Measurements from ENCODE around the gene NELFA.
"Not testable (repeated sequence)": the region's sequence is repeated elsewhere in the genome, so short reads cannot be mapped to it uniquely, and the experiment has no call there.

NELFA gene

DNA sequence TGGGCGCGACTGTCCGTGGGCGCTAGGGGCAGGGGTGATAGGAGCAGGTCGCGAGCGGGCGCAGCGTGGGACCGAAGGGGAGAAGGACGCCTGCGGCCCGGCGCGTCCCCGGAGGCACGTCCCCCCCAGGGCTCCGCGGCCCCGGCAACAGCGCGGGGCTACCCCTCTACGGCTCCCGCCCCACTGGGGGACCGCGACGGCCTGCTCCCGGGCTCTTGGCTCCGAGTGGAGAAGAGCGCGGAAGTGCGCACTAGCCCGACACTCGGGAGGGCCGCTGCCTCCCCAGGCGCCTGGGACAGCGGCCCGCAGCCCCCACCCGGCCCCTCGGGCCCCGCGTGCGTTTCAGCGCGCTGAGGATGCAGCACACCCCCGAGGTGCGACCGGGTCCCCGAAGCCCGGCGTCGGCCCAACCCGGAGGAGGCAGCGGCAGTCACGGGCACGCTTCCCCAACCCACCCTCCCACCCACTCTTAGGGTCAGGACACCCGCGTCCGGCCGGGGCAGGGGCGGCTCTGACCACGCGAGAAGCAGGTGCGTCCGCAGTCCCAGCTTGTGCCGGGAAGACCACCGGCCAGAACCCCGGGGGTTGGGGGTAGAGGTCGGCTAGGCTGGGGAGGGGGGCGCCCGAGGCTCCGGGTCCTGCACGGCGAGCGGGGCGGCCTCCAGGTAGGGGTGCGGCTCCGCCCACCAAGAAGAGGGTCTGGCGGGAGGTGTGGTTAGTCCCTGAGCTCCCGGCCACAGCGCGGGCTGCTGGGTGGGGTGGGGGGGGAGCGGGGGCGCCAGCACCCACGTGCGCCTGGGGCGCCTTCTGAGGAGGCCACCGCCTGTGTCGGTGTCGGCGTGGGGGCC lies 31.8 kb upstream of the NELFA start:
- DNase-seq: no peak

DNA sequence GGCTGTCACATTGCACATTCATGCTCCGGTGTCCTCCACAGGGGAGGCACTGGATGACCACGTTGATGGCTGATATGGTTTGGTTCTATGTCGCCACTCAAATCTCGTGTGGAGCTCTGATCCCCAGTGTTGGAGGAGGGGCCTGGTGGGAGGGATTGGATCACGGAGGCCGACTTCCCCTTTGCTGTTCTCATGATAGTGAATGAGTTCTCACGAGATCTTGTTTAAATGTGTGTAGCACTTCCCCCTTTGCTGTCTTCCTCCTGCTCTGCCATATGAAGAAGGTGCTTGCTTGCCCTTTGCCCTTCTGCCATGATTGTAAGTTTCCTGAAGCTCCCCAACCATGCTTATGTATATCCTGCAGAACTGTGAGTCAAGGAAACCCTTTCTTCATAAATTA lies 28.1 kb upstream of the NELFA start:
- DNase-seq: no peak

DNA sequence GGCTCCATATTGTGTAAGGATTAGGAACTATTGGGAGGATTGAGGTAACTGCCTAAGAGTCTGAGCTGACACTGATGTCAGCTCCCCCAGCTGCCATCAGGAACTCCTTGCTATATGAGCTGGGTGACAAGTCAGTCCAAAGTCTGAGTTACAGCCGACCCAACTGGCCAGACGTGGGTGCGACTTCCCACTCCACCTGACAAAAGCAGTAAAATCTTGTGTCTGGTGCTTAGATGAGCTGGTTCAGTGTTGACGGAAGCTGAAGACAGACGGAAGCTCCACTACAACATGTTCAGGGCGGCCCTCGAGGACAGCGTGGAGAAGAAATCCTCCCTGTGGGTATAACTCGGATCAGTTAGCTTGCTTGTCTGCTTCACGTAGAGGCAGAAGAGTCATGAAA lies 27.6 kb upstream of the NELFA start:
- no peak for DNase-seq

DNA sequence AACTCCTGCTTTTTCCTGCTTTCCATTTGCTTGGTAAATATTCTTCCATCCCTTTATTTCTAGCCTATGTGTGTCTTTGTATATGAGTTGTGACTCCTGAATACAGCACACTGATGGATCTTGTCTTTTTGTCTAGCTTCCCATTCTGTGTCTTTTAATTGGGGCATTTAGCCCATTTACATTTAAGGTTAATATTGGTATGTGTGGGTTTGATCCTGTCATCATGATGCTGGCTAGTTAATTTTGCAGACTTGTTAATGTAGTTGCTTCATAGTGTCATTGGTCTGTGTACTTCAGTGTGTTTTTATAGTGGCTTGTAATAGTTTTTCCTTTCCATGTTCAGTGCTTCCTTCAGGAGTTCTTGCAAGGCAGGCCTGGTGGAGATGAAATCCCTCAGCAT lies 22.4 kb upstream of the NELFA start:
- DNase-seq: not testable (repeated sequence)

DNA sequence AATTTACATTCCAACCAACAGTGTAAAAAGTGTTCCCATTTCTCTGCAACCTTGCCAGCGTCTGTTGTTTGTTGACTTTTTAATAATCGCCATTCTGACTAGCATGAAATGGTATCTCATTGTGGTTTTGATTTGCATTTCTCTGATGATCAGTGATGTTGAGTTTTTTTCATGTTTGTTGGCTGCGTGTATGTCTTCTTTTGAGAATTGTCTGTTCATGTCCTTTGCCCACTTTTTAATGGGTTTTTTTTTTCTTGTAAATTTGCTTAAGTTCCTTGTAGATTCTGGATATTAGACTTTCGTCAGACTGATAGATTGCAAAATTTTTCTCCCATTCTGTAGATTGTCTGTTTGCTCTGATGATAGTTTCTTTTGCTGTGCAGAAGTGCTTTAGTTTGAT lies 18.3 kb upstream of the NELFA start:
- DNase-seq: not testable (repeated sequence)

DNA sequence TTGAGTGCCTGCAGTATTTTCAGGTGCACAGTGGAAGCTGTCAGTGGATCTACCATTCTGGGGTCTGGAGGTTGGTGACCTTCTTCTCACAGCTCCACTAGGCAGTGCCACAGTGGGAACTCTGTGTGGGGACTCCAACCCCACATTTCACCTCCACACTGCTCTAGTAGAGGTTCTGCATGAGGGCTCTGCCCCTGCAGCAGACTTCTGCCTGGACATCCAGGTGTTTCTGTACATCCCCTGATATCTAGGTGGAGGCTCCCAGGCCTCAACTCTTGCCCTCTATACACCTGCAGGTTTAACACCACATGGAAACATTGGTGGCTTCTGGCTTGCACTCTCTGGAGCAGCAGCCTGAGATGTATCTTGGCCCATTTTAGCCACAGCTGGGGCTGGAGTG lies 17.0 kb upstream of the NELFA start:
- DNase-seq: no peak

DNA sequence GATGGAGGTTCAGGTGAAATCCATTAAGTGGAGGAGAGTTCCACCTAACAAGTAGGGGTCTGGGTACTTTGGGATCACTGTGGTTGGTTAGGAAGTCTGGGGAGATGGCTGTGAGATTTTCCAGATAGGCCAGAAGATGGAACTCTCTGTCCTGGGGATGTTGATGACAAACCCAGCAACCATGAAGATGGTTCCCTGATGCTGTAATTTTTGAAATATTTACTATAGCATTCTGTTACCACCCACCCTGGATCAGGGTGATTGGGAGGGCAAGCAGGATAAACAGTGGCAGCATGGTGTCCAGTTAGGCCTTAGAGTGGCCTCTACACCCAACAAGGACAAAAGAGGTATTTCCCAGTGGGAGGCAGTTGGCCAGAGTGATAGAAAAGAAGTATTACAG lies 15.9 kb upstream of the NELFA start:
- no peak for DNase-seq

DNA sequence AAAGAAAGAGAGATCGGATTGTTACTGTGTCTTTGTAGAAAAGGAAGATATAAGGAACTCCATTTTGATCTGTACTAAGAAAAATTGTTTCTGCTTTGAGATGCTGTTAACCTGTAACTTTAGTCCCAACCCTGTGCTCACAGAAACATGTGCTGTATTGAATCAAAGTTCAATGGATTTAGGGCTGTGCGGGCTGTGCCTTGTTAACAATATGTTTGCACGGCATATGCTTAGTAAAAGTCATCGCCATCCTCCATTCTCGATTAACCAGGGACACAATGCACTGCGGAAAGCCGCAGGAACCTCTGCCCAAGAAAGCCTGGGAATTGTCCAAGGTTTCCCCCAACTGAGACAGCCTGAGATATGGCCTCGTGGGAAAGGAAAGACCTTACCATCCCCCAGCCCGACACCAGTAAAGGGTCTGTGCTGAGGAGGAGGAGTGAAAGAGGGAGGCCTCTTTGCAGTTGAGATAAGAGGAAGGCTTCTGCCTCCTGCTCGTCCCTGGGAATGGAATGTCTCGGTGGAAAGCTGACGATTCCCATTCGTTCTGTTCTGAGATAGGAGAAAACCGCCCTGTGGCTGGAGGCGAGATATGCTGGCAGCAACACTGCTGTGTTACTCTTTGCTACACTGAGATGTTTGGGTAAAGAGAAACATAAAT lies 12.7 kb upstream of the NELFA start:
- DNase-seq: not testable (repeated sequence)

DNA sequence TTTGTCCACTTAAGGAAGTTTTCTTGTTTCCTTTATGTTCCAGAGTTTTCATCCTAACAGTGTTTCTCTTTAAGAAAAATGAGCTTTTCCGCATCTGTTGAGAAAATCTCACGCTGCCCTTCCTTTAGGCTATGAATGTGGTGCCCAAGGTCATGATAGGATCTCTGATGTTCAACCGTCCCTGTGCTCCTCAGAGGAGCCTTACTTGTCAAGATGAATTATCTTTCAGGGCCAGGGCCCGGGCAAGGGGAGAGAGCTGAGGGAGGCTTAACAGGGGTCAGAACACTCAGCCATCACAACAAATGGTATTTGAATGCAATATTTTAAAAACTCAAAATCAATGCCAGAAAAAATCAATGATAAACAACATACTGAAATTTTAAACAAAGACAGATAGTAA lies 6.2 kb upstream of the NELFA start:
- no peak for DNase-seq

DNA sequence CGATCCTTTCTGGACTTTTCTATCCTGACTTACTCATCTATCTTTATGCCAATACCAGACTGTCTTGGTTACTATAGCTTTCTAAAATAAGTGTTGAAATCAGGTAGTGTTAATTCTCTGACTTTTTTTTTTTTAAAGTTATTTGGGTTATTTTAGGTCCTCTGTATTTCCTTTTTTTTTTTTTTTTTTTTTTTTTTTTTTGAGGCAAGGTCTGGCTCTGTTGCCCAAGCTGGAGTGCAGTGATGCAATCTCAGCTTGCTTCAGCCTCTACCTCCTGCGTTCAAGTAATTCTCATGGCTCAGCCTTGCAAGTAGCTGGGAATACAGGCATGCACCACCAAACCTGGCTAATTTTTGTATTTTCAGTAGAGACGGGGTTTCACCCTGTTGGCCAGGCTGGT lies 2.8 kb upstream of the NELFA start:
- DNase-seq: no peak

DNA sequence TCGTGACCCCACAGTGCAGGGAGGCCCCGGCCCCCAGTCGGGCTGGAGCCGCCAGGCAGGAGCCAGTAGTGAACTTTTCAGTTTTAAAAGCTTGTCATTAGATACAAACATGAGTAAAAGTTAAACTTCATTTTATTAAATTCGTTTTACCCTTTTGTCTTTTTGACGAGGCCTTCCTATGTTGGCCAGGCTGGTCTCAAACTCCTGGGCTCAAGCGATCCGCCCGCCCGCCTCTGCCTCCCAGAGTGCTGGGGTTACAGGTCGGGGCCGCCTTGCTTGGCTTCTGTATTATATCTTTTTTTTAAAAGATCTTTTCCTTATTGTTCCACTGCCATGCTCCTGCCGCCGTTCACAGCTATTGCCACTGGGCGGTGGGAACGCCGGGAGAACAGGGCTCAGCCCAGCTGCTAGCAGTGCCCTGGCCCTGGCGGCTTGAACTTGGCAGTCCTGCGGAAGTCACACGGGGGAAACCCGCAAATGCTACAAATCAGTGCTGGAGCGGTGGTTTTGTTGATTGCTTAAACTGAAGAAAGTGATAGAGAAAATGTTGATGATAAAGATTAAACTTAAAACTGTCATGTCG lies 968 bp upstream of the NELFA start:
- peak; percentile 26 to 45 for DNase-seq

DNA sequence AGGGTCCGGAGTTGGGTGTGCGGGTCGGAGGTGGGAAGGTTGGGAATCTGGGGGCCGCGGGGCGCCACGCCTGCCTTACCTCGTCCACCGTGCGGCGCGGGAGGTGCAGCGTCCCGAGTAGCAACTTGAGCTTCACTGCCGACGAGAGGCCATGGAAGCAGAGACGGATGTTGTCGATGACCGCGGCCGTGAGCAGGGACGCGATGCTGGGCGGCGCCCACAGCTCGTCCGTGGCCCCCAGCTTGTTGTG lies 178 bp downstream of the NELFA start:
- DNase-seq: no peak

DNA sequence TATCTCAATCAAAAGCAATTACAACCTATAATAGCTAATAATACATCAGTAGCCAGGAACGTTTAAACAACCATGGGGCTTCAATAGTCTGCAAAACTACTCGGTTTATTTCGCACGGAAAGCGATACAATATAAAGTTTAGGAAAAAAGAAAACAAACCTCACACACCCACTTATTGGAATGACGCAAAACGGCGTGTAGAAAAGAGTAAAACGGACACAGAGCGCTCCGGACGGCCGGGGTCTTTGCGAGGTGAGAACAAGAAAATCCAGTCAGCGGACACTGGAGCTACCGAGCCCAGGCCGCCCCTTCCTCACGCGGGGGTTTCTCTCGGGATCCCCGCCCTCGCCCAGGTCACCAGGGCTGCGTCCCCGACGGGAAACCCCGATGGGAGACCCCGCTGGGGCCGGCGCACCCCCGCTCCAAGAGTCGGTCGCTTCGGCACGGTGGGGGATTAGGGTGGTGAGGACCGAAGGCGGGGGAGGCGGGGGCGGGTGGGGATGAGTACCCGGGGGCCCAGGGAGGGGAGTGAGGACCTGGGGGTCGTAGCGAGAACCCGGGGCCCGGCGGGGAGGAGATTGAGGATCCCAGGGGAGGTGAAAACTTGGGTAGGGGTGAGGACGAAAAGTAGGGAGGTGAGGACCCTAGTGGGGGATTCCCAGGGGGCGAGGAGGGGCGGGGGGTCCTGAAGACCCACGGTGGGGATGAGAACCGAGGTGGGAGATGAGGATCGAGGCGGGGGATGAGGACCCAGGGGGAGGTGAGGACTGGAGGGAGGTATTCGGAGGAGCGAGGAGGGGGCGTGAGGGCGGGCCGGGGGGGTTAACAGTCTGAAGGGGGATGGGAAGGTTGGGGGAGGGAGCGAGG lies 737 bp downstream of the NELFA start:
- DNase-seq: no peak

DNA sequence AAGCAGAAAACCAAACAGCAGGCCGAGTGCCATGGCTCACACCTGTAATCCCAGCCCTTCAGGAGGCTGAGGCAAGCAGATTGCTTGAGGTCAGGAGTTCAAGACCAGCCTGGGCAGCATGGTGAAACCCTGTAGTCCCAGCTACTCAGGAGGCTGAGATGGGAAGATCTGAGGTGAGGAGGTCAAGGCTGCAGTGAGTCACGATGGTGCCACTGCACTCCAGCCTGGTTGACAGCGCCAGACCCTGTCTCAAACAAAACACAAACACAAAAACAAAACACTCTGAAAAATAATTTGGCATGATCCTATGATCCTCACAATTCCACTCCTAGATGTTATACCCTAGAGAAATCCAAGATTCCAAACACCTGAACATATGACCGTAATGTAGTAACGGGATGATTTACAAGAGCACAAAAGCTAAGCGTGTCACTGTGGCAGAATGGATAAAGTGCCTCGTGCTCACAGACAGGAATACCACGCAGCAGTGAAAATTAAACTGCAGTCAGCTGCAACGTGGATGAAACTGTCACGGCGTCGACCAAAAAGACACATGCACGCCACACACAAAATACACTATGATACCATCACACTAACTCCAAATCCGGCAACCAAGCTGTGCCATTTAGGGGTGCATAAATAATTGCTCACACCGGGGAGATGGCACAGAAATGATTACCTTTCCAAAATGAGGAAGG lies 1.7 kb downstream of the NELFA start:
- no peak for DNase-seq

DNA sequence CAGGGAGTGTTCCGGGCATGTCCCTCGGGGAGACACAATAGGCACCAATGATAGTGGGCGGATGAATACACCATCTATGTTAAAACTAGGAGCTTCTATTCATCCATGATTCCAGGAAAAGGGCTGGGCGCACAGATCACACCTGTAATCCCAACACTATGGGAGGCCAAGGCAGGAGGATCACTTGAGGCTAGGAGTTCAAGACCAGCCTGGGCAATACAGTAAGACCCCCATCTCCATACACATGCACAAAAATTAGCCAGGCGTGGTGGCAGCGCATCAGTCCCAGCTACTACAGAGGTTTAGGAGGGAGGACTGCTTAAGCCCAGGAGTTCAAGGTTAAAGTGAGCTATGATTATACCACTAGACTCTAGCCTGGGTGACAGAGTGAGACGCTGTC lies 2.4 kb downstream of the NELFA start:
- no peak for DNase-seq

DNA sequence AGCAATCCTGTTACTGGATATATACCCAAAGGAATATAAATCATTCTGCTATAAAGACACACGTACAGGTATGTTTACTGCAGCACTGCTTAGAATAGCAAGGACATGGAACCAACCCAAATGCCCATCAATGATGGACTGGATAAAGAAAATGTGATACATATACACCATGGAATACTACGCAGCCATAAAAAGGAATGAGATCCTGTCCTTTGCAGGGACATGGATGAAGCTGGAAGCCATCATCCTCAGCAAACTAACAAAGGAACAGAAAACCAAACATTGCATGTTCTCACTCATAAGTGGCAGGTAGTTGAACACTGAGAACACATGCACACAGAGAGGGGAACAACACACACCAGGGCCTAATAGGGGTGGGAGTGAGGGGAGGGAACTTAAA lies 5.4 kb downstream of the NELFA start:
- not testable (repeated sequence) for DNase-seq

DNA sequence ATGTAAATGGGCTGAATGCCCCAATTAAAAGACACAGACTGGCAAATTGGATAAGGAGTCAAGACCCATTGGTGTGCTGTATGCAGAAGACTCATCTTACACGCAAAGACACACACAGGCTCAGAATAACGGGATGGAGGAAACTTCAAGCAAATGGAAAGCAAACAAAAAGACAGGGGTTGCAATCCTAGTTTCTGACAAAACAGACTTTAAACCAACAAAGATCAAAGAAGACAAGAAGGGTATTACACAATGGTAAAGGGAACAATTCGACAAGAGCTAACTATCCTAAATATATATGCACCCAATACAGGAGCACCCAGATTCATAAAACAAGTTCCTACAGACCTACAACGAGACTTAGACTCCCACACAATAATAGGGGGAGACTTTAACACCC lies 9.5 kb downstream of the NELFA start:
- not testable (repeated sequence) for DNase-seq

DNA sequence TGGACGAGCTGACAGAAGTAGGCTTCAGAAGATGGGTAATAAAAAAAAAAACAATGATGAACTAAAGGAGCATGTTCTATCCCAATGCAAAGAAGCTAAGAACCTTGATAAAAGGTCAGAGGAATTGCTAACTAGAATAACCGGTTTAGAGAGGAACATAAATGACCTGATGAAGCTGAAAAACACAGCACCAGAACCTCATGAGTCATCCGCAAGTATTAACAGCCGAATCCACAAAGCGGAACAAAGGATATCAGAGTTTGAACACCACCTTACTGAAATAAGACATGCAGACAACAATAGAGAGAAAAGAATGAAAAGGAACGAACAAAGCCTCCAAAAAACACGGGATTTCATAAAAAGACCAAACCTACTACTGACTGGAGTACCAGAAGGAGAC lies 10.5 kb downstream of the NELFA start:
- DNase-seq: no peak

DNA sequence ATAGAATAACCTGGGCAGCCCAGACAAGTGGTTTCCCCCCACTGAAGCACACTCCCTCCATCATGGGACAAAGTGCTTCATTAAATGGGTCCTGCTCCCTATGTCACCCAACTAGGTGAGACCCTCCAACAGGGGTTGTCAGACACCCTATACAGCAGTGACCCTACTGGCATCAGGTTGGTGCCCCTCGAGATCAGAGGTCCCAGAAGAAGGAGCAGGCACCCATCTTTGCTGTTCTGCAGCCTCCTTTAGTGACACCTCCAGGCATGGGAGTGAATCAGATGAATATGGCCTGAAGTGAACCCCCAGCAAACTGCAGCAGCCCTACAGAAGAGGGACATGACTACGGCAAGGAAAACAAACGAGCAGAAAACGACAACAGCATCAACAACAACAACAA lies 11.1 kb downstream of the NELFA start:
- no peak for DNase-seq

DNA sequence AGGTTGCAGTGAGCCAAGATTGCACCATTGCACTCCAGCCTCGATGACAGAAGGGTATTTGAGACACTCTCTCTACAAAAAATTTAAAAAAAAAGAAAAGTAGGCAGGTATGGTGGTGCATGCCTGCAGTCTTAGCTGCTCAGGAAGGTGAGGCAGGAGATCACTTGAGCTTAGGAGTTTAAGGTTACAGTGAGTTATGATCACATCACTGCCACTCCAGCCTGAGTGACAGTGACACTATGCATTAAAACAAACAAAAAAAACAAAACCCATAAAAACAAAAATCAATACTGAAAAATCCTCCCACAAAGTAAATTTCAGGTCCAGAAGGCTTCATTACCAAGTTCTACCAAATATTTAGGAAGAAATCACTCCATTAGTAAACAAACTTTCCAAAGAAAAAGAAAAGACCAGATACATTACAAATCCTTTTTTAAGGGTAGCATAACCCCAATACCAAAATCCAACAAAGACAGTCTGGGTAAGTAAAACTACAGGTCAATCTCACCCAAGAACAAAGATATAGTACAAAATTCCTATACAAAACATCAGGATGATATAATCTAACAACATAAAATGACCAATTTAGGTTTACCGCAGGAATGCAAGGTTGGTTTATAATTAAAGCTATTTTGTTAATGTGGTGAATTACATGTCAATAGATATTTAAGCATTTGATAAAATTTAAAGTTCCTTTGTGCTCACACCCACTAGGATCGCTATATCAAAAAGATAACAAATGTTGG lies 11.7 kb downstream of the NELFA start:
- DNase-seq: no peak

DNA sequence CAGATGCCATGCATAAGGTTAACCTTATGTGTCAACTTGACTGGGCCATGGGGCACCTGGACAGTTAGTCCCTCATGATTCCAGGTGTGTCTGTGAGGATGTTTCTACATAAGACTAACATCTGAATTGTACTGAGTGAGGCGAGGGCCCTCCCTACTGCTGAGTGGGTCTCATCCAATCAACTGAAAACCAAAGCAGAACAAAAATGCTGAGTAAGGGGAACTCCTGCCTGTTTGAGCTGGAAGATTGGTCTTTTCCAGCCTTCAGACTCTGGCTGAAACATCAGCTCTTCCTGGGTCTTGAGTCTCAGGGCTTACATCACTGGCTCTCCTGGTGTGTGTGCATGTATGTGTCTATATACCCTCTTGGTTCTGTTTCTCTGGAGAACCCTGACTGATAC lies 13.8 kb downstream of the NELFA start:
- DNase-seq: no peak
